SK-N-SH (cell line): ENCODE results near the gene CALCOCO1.

Experiments
- MXI1 ChIP-seq: IDR thresholded peaks from 2 replicates; pipeline ENCODE4 v1.6.1; 2012; ENCODE audit warnings: mild to moderate bottlenecking, low read depth, low read length, improper control_type of control experiment
- POLR2AphosphoS5 ChIP-seq: IDR thresholded peaks from 2 replicates; pipeline ENCODE4 v1.6.1; 2012; ENCODE audit warnings: low read depth, low read length
- SIN3A ChIP-seq: IDR thresholded peaks from 2 replicates; pipeline ENCODE4 v1.6.1; 2012; ENCODE audit warnings: low read depth, mild to moderate bottlenecking, low read length, moderate library complexity, borderline replicate concordance
- SMC3 ChIP-seq: IDR thresholded peaks from 2 replicates; pipeline ENCODE4 v1.6.1; 2012; ENCODE audit warnings: low read depth, low read length, improper control_type of control experiment
- TAF1 ChIP-seq: IDR thresholded peaks from 2 replicates; pipeline ENCODE4 v1.6.1; 2012; ENCODE audit warnings: low read depth, mild to moderate bottlenecking, low read length, moderate library complexity, borderline replicate concordance
- YY1 ChIP-seq: IDR thresholded peaks from 2 replicates; pipeline ENCODE4 v1.4.0; 2012; ENCODE audit warnings: low read depth, mild to moderate bottlenecking
- TF ChIP-seq, protein P1 (sequence below): fragments of 200-600 bp; sonication (generic); IDR thresholded peaks from 2 replicates; pipeline ENCODE4 v1.6.1; 2017; ENCODE audit warnings: antibody characterized with exemption, mild to moderate bottlenecking, moderate library complexity
- TF ChIP-seq, protein P2 (sequence below): IDR thresholded peaks from 2 replicates; pipeline ENCODE4 v1.4.0; 2012; ENCODE audit warnings: low read depth
- TF ChIP-seq, protein P3 (sequence below): IDR thresholded peaks from 2 replicates; pipeline ENCODE4 v1.6.1; 2012; ENCODE audit warnings: mild to moderate bottlenecking, low read depth, low read length, moderate library complexity

DNA sequence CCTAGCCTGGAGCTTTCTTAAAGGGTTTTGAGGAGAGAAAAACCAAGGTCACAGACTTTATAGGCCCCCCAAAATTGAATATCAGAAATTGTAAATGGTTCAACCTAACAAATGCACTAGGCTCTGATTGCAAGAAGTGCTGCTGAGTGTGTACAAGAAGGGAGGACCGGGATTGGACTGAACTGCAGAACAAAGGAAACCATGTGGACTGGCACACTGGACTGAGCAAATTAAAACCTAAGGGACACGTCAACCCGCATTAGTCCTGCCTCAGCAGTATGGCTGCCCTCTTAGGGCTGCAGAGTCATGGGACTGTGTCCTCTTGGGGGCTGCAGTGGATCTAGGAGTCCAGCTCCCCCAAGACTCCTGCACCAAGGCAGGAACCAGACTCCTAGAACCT lies 25.4 kb upstream of the CALCOCO1 start:
- TF ChIP-seq, protein P1, sequence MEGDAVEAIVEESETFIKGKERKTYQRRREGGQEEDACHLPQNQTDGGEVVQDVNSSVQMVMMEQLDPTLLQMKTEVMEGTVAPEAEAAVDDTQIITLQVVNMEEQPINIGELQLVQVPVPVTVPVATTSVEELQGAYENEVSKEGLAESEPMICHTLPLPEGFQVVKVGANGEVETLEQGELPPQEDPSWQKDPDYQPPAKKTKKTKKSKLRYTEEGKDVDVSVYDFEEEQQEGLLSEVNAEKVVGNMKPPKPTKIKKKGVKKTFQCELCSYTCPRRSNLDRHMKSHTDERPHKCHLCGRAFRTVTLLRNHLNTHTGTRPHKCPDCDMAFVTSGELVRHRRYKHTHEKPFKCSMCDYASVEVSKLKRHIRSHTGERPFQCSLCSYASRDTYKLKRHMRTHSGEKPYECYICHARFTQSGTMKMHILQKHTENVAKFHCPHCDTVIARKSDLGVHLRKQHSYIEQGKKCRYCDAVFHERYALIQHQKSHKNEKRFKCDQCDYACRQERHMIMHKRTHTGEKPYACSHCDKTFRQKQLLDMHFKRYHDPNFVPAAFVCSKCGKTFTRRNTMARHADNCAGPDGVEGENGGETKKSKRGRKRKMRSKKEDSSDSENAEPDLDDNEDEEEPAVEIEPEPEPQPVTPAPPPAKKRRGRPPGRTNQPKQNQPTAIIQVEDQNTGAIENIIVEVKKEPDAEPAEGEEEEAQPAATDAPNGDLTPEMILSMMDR = no peak
- TF ChIP-seq YY1 (no peak), POLR2AphosphoS5 (no peak), SIN3A (no peak), TAF1 (no peak), MXI1 (no peak), SMC3 (no peak)
- TF ChIP-seq, protein P2, sequence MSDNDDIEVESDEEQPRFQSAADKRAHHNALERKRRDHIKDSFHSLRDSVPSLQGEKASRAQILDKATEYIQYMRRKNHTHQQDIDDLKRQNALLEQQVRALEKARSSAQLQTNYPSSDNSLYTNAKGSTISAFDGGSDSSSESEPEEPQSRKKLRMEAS = no peak
- TF ChIP-seq, protein P3, sequence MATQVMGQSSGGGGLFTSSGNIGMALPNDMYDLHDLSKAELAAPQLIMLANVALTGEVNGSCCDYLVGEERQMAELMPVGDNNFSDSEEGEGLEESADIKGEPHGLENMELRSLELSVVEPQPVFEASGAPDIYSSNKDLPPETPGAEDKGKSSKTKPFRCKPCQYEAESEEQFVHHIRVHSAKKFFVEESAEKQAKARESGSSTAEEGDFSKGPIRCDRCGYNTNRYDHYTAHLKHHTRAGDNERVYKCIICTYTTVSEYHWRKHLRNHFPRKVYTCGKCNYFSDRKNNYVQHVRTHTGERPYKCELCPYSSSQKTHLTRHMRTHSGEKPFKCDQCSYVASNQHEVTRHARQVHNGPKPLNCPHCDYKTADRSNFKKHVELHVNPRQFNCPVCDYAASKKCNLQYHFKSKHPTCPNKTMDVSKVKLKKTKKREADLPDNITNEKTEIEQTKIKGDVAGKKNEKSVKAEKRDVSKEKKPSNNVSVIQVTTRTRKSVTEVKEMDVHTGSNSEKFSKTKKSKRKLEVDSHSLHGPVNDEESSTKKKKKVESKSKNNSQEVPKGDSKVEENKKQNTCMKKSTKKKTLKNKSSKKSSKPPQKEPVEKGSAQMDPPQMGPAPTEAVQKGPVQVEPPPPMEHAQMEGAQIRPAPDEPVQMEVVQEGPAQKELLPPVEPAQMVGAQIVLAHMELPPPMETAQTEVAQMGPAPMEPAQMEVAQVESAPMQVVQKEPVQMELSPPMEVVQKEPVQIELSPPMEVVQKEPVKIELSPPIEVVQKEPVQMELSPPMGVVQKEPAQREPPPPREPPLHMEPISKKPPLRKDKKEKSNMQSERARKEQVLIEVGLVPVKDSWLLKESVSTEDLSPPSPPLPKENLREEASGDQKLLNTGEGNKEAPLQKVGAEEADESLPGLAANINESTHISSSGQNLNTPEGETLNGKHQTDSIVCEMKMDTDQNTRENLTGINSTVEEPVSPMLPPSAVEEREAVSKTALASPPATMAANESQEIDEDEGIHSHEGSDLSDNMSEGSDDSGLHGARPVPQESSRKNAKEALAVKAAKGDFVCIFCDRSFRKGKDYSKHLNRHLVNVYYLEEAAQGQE = no peak
